ENCODE results near the gene ARHGAP22.

- TF ChIP-seq CTCF (IDR thresholded peaks at IDR 0.05) (no peak), POLR2AphosphoS5 (IDR thresholded peaks at IDR 0.05; ENCODE audit: low read depth, low read length) (no peak), REST (IDR thresholded peaks at IDR 0.05; ENCODE audit: insufficient read depth in 1 of 2, low read depth in 2 of 2, low read length in 1 of 2) (no peak), SIN3A (IDR thresholded peaks at IDR 0.05; ENCODE audit: borderline replicate concordance, insufficient read depth, low read depth, low read length) (no peak), TCF7L2 (IDR thresholded peaks at IDR 0.05; ENCODE audit: low read depth, low read length) (no peak)
Measured at GRCh38 chr10:48613016-48613415, 8.1 kb upstream of the ARHGAP22 start.
